Activated naive CD4-positive, alpha-beta T cell treated with anti-CD3 and anti-CD28 coated beads, Interleukin-2, amount 10 ng/mL, durations not matched to agents 7 days and 5 days (primary cell): ENCODE results near the gene TXNDC5.

Experiments
- CTCF ChIA-PET: fragments of 350-600 bp; sonication (Branson Sonifier 250); formaldehyde crosslinking; loops from one replicate; lab custom pipeline; 2021; ENCODE audit warnings: antibody characterized with exemption; lab: Charles Lee
- DNase-seq: peaks from one replicate; pipeline ENCODE4 v3.0.0-alpha.2; 2020
- H3K27ac Mint-ChIP-seq: one replicate; pipeline ENCODE4 v1.8.0; 2021; ENCODE audit warnings: mild to moderate bottlenecking, moderate library complexity, mixed read lengths
- H3K27me3 Mint-ChIP-seq: one replicate; pipeline ENCODE4 v1.8.0; 2021; ENCODE audit warnings: mild to moderate bottlenecking, mixed read lengths
- H3K36me3 Mint-ChIP-seq: one replicate; pipeline ENCODE4 v1.8.0; 2021; ENCODE audit warnings: mixed read lengths
- H3K4me1 Mint-ChIP-seq: one replicate; pipeline ENCODE4 v1.8.0; 2021; ENCODE audit warnings: mixed read lengths
- H3K4me3 Mint-ChIP-seq: one replicate; pipeline ENCODE4 v1.8.0; 2021; ENCODE audit warnings: mild to moderate bottlenecking, moderate library complexity, mixed read lengths
- H3K9me3 Mint-ChIP-seq: one replicate; pipeline ENCODE4 v1.8.0; 2021; ENCODE audit warnings: mixed read lengths

Gene TXNDC5

GRCh38 chr6:7880718-7881107 lies 29.9 kb downstream of the TXNDC5 start:
- DNase-seq, result no peak
- Mint-ChIP-seq H3K4me3 (no peak overlapping the region), H3K36me3 (peaks cover 33% of the 10 kb centered on the region), H3K27ac (no peak overlapping the region), H3K9me3 (no peaks in the 10 kb centered on the region), H3K4me1 (no peaks in the 10 kb centered on the region), H3K27me3 (peaks cover under 1% of the 10 kb centered on the region)
- CTCF ChIA-PET, result interaction anchor here (1.5 kb wide), 1 partner anchor 339 kb away, joined by 3 read pairs; no protein-coding TSS in a partner anchor

GRCh38 chr6:7879980-7880717 lies 30.4 kb downstream of the TXNDC5 start:
- H3K27me3 Mint-ChIP-seq, result peaks cover 6% of the 10 kb centered on the region
- no peaks in the 10 kb centered on the region for H3K9me3 Mint-ChIP-seq
- CTCF ChIA-PET, result no interaction called here
- H3K4me3 Mint-ChIP-seq, result no peak overlapping the region
- H3K4me1 Mint-ChIP-seq, result no peaks in the 10 kb centered on the region
- H3K36me3 Mint-ChIP-seq, result peaks cover 30% of the 10 kb centered on the region
- H3K27ac Mint-ChIP-seq, result no peak overlapping the region
- no peak for DNase-seq

GRCh38 chr6:7879579-7879978 lies 31.0 kb downstream of the TXNDC5 start:
- Mint-ChIP-seq H3K4me3 (no peak overlapping the region), H3K4me1 (no peaks in the 10 kb centered on the region), H3K27ac (no peak overlapping the region), H3K9me3 (no peaks in the 10 kb centered on the region), H3K36me3 (peaks cover 25% of the 10 kb centered on the region), H3K27me3 (peaks cover 6% of the 10 kb centered on the region)
- DNase-seq, result no peak
- CTCF ChIA-PET, result no interaction called here

GRCh38 chr6:7879043-7879442 lies 31.5 kb downstream of the TXNDC5 start:
- H3K4me3 Mint-ChIP-seq, result no peak overlapping the region
- H3K9me3 Mint-ChIP-seq, result no peaks in the 10 kb centered on the region
- no peaks in the 10 kb centered on the region for H3K4me1 Mint-ChIP-seq
- CTCF ChIA-PET, result no interaction called here
- no peak for DNase-seq
- no peak overlapping the region for H3K27ac Mint-ChIP-seq
- H3K36me3 Mint-ChIP-seq, result peaks cover 20% of the 10 kb centered on the region
- H3K27me3 Mint-ChIP-seq, result peaks cover 6% of the 10 kb centered on the region

GRCh38 chr6:7878401-7878964 lies 32.1 kb downstream of the TXNDC5 start:
- CTCF ChIA-PET, result no interaction called here
- Mint-ChIP-seq H3K4me1 (no peaks in the 10 kb centered on the region), H3K27me3 (peaks cover 6% of the 10 kb centered on the region), H3K36me3 (peaks cover 14% of the 10 kb centered on the region), H3K4me3 (no peak overlapping the region), H3K9me3 (peaks cover 5% of the 10 kb centered on the region), H3K27ac (no peak overlapping the region)
- DNase-seq, result no peak

GRCh38 chr6:7868926-7869325 lies 41.7 kb downstream of the TXNDC5 start:
- Mint-ChIP-seq H3K4me1 (no peaks in the 10 kb centered on the region), H3K4me3 (no peak overlapping the region), H3K27me3 (peaks cover 12% of the 10 kb centered on the region), H3K36me3 (no peaks in the 10 kb centered on the region), H3K9me3 (peaks cover 13% of the 10 kb centered on the region), H3K27ac (no peak overlapping the region)
- CTCF ChIA-PET, result no interaction called here
- no peak for DNase-seq

- Mint-ChIP-seq H3K27me3 (peaks cover 8% of the 10 kb centered on the region), H3K9me3 (no peaks in the 10 kb centered on the region), H3K36me3 (no peaks in the 10 kb centered on the region), H3K27ac (no peak overlapping the region), H3K4me1 (no peaks in the 10 kb centered on the region), H3K4me3 (no peak overlapping the region)
- CTCF ChIA-PET, result no interaction called here
- no peak for DNase-seq
Observed at GRCh38 chr6:7866526-7866925, 44.1 kb downstream of the TXNDC5 start.

- no peak overlapping the region for H3K4me3 Mint-ChIP-seq
- no peak for DNase-seq
- no peak overlapping the region for H3K27ac Mint-ChIP-seq
- H3K9me3 Mint-ChIP-seq, result no peaks in the 10 kb centered on the region
- no peaks in the 10 kb centered on the region for H3K4me1 Mint-ChIP-seq
- H3K36me3 Mint-ChIP-seq, result no peaks in the 10 kb centered on the region
- CTCF ChIA-PET, result no interaction called here
- peaks cover 8% of the 10 kb centered on the region for H3K27me3 Mint-ChIP-seq
Observed at GRCh38 chr6:7865781-7866180, 44.8 kb downstream of the TXNDC5 start.

- no peaks in the 10 kb centered on the region for H3K4me1 Mint-ChIP-seq
- no peaks in the 10 kb centered on the region for H3K9me3 Mint-ChIP-seq
- CTCF ChIA-PET, result no interaction called here
- no peaks in the 10 kb centered on the region for H3K36me3 Mint-ChIP-seq
- no peak overlapping the region for H3K27ac Mint-ChIP-seq
- no peak for DNase-seq
- no peaks in the 10 kb centered on the region for H3K27me3 Mint-ChIP-seq
- H3K4me3 Mint-ChIP-seq, result no peak overlapping the region
Observed at GRCh38 chr6:7859591-7859990, 51.0 kb downstream of the TXNDC5 start.

- CTCF ChIA-PET, result no interaction called here
- H3K9me3 Mint-ChIP-seq, result peaks cover 5% of the 10 kb centered on the region
Observed at GRCh38 chr6:7851780-7852179, 58.8 kb downstream of the TXNDC5 start.

GRCh38 chr6:7848229-7848628 lies 62.4 kb downstream of the TXNDC5 start:
- CTCF ChIA-PET, result no interaction called here
- Mint-ChIP-seq H3K36me3 (no peaks in the 10 kb centered on the region), H3K4me3 (no peak overlapping the region), H3K4me1 (no peaks in the 10 kb centered on the region), H3K27me3 (no peaks in the 10 kb centered on the region), H3K27ac (no peak overlapping the region), H3K9me3 (peaks cover 5% of the 10 kb centered on the region)
- DNase-seq, result no peak

More at GRCh38 chr6:7851780-7852179, 58.8 kb downstream of the TXNDC5 start:
- no peaks in the 10 kb centered on the region for H3K36me3 Mint-ChIP-seq
- H3K27ac Mint-ChIP-seq, result no peak overlapping the region
- H3K27me3 Mint-ChIP-seq, result no peaks in the 10 kb centered on the region
- H3K4me3 Mint-ChIP-seq, result no peak overlapping the region
- no peak for DNase-seq
- H3K4me1 Mint-ChIP-seq, result no peaks in the 10 kb centered on the region

GRCh38 chr6:7846966-7847818 lies 63.4 kb downstream of the TXNDC5 start:
- Mint-ChIP-seq H3K4me3 (no peak overlapping the region), H3K27ac (no peak overlapping the region), H3K9me3 (peaks cover 3% of the 10 kb centered on the region), H3K36me3 (no peaks in the 10 kb centered on the region), H3K4me1 (no peaks in the 10 kb centered on the region), H3K27me3 (no peaks in the 10 kb centered on the region)
- no peak for DNase-seq
- CTCF ChIA-PET, result no interaction called here

GRCh38 chr6:7841781-7842468 lies 68.7 kb downstream of the TXNDC5 start:
- Mint-ChIP-seq H3K9me3 (no peaks in the 10 kb centered on the region), H3K27me3 (no peaks in the 10 kb centered on the region), H3K4me1 (no peaks in the 10 kb centered on the region), H3K27ac (no peak overlapping the region), H3K36me3 (no peaks in the 10 kb centered on the region), H3K4me3 (no peak overlapping the region)
- DNase-seq, result no peak
- CTCF ChIA-PET, result no interaction called here

GRCh38 chr6:7836371-7837026 lies 74.1 kb downstream of the TXNDC5 start:
- DNase-seq, result no peak
- Mint-ChIP-seq H3K4me1 (no peaks in the 10 kb centered on the region), H3K27me3 (no peaks in the 10 kb centered on the region), H3K9me3 (no peaks in the 10 kb centered on the region), H3K27ac (no peak overlapping the region), H3K36me3 (no peaks in the 10 kb centered on the region), H3K4me3 (no peak overlapping the region)
- CTCF ChIA-PET, result no interaction called here
